NCI-H2196 (cell line): Measurements from ENCODE around the gene RESP18.
"Not testable (repeated sequence)": the region's sequence is repeated elsewhere in the genome, so short reads cannot be mapped to it uniquely, and the experiment has no call there.

ENCODE experiments used
- DNase-seq: peaks from one replicate; lab custom pipeline; 2025; ENCODE audit not compliant: unreplicated experiment; lab: John Stamatoyannopoulos, UW

The RESP18 gene

DNA sequence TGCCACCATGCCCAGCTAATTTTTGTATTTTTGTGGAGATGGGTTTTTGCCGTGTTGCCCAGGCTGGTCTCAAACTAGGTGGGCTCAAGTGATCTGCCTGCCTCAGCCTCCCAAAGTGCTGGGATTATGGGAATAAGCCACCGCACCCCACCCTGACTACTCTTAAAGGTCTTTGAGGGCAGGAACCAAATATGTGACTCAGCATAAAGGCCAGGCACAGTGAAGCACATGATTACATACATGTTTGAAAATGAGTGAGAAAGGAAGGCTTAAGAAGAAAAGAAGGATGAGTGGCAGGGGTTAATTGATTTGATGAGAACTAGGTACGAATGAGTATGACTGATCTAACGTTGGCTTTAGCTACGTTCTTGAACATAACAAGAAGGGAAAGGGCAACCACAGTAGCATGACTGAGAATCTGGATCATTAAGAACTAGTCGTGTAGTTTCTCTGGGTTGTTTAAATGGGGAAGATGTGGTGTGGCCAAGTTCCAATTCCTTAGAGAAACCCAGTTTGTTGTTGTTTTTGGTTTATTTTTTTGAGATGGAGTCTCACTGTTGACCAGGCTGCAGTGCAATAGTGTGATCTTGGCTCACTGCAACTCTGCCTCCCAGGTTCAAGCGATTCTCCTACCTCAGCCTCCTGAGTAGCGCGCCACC lies 6.8 kb downstream of the RESP18 start:
- no peak for DNase-seq

DNA sequence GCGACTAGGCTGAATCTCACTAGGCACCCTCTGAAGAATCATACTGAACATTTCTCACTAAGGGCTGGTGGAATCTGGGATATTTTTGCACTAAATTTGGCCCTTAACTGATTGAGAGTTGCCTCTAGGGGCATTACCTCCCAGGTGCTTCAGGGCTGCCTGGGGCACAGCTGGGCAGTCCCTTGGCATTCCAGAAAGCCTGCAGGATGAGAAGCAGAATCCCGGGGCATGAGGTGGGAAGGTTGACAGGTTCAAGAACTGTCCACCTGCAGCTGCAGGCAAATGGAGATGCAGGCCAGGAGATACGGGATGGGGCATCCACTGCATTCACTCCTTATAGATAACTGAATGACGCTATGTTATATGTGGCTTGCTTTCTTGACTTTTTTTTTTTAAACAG lies 7.4 kb downstream of the RESP18 start:
- no peak for DNase-seq

DNA sequence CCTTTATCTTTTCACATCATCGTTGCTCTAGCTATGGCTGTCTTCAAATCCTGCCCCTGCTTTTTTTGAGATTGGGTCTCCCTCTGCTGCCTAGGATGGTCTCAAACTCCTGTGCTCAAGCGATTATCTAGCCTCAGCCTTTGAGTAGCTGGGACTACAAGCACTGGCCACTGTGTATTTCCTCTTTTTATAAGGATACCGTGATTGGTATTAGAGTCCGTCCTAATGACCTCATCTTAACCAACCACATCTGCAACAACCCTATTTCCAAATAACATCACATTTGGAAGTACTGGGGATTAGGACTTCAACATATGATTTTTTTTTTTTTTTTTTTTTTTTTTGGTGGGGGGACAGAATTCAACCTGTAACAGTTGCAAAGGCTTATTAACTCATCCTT lies 9.1 kb downstream of the RESP18 start:
- no peak for DNase-seq

DNA sequence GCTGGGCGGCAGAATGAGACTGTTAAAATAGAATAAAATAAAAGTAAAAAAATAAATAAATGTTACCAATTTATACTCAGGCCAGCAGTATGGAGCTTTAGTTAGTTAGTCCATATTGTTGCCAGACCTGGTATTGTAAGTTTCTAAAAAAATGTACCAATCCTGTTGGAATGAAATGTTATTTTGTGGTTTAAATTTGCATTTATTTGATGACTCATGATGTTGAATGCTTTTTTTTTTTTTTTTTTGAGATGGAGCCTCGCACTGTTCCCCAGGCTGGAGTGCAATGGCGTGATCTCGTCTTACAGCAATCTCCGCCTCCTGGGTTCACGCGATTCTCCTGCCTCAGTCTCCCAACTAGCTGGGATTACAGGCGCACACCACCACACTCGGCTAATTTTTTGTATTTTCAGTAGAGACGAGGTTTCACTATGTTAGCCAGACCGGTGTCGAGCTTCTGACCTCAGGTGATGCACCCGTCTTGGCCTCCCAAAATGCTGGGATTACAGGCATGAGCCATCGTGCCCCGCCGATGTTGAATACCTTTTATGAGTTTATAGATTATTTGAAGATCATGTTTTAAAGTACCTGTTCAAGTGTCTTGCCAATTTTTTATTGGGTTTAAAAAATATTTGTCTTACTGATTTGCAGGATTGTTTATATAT lies 17.6 kb downstream of the RESP18 start:
- DNase-seq, result no peak

DNA sequence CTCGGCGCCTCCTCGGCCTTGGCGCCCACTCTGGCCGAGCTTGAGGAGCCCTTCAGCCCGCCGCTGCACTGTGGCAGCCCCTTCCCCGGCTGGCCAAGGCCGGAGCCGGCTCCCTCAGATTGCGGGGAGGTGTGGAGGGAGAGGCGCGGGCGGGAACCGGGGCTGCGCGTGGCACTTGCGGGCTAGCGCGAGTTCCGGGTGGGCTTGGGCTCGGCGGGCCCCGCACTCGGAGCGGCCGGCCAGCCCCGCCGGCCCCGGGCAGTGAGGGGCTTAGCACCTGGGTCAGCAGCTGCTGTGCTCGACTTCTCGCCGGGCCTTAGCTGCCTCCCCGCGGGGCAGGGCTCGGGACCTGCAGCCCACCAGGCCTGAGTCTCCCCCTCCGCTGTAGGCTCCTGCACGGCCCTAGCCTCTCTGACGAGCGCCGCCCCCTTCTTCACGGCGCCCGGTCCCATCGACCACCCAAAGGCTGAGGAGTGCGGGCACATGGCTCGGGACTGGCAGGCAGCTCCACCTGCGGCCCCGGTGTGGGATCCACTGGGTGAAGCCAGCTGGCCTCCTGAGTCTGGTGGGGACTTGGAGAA lies 19.8 kb downstream of the RESP18 start:
- not testable (repeated sequence) for DNase-seq

DNA sequence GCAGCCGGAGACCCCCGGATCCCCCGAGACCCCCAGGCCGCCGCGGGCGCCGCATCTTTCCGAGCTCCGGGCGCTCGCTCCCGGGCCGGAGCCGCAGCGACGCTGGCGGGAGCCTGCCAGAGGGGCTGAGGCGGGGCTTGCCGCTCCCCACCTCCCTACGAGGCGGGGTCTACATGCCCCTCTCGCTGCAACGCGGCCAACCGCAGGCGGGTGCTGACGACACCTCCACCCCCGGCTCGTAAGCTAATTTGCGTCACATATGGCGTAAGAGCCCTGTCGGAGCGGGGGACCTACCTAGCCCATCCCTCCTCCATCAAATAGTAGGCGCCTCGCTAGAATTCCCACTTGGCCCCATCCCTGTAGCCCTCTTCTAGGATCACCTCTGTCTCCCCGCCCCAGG lies 23.3 kb downstream of the RESP18 start, which contains the start of gene PTPRN:
TSS of gene PTPRN (minus strand) at position 124 of the 400 bp plus-strand sequence. CDS start at position 55, 69 bp downstream.
- no peak for DNase-seq

DNA sequence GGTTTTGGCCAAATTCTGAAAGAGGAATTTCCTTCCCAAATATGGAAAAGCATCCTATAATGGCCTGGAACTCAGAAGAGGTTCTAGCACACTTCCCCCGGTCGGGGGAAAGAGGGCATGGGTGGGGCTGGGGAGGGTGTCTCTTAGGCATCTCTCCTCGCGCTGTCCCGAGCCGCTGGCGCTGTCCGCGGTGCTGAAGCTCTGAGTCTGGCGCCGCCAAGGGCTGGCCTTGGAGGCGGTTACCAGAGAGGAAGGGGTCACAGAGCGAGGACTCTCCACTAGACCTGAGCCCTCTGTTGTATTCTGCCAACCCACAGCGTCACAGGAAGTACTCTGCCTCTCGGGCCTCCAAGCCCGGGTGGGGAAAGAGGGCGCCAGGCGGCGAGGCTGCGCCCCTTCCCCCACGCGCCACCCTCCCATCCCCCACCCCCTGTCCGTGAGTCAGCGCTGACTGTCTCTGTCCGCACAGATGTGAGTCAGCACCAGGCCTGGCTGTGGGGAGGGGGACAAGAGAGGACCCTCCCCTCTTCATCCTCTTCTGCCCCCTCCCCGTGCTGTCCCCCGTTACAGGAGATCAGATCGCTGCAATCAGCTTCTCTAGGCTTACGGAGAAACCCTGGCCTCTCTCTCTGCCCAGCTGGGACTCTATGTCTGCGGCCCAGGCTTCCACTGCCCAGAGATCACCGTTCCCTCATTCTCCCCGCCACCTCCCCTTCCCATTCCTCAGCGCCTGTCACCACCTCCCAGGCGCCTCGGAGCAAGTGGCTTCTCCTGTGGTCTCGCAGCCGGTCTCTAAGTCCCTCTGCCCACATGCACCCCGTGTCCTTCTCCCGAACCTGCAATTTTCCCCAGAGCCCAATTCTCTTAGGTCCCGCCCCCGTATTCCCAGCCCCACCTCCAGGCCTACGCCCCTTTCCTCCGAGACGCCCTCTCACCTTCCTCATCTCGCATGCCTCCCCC lies 24.1 kb downstream of the RESP18 start:
- DNase-seq, result peak; percentile 40

DNA sequence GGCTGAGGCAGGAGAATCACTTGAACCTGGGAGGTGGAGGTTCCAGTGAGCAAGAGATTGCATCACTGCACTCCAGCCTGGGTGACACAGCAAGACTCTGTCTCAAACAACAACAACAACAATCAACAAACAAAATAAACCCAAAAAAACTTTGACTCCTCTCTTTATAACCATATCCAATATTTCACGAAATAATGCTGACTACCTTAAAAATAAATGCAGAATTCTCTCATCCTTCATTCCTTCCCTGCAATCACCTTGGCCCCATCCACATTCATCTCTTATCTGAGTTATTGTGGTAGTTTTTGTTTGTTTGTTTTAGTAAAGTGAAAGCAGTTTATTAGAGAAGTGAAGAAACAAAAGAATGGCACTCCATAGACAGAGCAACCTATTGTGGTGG lies 26.5 kb downstream of the RESP18 start:
- DNase-seq, result no peak

DNA sequence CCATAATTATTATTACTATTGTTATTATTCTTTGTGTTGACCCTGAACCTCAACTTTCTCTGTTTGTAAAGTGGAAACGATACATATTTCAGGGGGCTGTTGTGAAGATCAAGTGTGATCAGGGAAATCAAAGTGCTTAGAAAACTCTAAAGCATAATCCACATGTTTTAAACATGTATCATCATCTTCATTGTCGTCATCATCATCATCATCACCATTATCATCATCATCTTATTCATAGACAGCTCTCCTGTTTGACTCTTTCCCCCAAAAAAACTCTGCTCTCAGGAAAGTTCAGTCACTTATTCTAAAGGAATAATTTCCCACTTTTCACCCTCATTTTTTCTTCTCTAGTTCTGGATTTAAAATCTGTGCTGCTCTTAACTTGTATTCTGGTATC lies 28.3 kb downstream of the RESP18 start:
- DNase-seq, result no peak

DNA sequence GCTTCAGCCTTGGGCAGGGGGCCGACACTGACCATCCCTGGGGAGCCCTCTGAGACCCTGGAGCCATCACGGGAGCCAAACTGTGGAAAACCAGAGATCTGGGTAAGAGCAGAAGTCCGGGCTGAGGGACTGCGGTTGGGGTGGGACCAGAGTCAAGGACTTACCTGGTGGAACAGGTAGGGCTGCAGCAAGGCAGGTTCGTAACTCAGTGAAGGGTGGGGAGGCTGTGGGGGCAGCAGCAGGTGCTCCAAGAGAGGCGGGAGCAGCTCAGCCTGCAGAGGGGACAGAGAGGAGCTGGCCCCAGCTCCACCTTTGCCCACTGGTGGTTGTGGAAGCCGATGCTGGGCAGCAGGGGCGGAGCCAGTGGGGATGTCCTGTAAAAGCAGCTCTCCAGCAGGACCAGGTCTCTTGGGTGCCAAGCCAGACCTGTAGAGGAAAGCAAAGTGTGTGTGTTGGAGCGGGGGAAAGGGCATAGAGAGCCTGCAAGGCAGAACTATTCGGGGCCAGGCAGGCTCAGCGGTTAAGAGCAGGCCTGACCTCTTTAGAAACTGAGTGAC lies 30.1 kb downstream of the RESP18 start:
- no peak for DNase-seq

DNA sequence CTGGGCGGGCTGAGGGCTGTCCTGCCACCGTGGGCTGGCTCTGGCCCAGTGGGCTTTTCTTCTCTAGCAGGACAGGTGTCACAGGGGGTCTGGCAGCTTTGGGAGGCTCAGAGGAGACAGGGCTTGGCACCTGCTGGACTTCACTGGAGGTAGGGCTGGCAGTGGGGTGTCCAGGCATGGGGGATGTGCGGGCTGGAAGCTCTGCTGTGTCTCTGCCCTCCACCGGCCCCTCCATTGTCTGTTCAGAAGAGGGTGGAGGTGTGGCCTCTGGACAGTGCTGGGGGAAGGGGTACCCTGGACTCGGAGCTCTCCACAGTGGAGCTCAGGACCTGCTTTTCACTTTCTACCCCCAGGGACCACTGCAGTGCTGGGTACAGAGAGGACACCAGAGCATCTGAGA lies 32.5 kb downstream of the RESP18 start:
- DNase-seq, result no peak

DNA sequence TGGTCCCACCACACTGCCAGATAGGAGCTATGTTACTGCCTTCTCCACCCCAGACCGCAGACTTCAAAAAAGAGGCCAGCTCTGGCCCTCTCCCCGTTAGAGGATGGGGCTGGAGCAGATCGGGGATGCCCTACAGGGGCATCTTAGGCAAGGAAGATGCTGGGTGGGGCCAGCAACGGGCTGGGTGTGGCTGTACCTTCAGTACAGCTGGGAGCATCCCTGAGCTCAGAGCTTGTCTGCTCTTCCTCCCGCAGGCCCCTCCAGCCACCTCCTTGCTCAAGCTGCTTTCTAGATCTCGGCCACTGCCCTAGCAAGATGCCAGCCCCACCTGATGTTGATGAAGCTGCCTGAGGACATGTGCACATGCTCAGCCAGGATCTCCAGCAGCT lies 33.2 kb downstream of the RESP18 start:
- DNase-seq, result no peak

DNA sequence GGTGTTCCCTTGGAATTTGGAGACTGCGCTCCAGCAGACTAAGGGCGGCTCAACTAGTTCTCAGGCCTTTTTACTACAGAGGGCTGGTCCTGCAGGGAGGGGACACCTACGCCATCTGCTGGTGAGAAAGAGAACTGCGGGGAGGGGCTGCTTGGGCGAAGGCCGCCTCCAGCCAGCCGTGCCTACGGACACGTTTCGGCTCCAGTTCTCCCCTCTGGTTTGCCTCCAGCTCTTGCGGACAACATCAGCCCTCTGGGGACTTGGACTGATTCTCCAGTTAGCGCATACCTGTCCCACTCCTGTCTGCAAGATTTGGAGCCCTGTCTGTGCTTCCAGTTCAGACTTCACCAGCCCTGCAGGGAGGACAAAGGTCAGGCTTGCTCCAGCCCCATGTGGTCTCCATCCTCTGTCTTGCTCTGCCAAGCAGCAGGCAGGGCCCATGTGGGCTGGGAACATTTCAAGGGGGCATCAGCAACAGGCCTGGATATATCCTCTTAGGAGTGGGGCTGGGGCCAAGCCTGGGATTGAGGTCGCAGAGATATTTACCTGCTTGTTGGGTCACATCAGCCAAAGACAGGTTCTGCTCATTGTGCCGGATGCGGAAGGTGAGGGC lies 33.7 kb downstream of the RESP18 start:
- DNase-seq, result peak; percentile 79

DNA sequence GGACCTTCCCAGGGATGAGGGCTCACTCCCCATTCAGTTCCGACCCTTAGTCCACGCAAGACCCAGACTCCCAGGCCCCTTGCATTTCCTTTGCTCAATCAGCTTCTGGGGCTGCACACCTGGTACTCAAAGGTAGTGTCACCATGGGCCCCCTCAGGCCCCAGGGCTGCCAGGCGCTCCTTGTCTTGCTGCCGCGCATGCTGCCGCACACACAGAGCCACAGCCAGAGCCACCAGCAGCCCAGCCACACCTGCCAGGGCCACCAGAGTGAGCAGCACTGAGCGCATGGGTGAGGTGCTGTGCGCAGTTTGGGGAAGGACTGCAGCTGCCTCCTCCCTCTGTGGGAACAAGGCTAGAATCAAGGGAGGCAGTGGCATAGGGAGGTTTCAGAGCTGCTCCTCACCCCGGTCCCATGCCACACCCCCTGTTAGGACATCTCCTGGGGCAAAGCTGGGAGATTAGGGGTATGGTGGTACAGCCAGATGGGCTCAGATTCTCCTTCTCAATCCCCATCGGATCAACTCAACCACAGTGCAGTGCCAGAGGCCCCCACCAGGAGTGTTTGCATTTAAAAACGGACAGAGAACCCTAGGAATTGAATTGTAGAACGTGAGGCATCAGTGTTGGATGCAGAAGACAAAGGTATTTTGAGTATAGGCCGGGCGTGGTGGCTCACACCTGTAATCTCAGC lies 34.6 kb downstream of the RESP18 start:
- DNase-seq, result no peak

DNA sequence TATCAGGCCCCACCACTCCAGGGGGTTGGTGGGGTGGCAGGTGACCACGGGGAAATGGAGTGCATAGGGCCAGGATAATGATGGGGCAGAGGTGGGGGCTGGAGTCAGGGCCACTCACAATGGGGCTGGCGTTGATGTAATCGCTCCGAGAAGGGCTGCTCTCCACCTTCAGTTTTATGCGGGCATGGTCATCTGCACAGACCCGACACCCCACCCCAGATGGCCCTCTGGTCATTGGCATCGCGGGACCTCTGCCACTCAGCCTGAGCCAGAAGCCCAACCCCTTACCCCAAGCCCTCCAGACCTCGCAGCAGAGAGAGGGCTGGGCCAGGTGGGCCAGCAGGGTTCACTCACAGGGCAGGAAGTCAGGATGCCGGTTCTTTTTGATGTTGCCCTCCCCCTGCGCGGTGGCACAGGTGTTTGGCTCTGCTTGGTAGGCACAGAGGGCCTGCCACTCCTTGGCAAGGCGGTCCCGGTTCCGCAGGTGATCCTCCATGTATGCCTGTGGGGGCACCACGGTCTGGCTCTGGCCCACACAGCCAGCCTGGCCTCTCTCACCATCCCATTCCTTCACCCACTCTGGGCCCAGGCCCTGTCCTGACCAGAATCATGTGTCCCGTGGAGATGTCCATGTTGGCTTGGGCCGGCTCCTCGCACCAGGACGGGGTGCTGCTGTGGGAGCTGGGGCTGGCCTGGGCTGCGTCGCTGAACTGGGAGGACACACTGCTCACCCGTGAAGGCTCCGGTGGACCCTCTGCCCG lies 35.7 kb downstream of the RESP18 start:
- no peak for DNase-seq

DNA sequence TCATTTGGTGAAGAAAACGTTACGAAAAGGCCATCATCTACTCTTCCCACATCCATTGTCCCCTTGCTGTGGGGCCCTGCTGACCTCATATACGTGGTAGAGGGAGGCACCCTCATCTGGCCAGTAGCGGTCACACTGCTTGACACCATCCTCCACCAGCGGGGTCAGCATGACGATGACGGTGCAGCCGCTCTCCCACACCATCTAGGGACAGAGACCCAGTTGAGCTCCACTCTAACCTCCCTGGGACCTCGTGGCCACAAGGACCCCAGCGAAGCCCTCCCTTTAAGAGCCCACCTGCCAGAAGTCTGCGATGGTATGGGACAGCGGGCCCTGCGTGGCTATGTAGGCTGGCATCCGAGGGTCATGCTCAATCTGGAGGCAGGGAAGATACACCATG lies 36.4 kb downstream of the RESP18 start:
- no peak for DNase-seq

DNA sequence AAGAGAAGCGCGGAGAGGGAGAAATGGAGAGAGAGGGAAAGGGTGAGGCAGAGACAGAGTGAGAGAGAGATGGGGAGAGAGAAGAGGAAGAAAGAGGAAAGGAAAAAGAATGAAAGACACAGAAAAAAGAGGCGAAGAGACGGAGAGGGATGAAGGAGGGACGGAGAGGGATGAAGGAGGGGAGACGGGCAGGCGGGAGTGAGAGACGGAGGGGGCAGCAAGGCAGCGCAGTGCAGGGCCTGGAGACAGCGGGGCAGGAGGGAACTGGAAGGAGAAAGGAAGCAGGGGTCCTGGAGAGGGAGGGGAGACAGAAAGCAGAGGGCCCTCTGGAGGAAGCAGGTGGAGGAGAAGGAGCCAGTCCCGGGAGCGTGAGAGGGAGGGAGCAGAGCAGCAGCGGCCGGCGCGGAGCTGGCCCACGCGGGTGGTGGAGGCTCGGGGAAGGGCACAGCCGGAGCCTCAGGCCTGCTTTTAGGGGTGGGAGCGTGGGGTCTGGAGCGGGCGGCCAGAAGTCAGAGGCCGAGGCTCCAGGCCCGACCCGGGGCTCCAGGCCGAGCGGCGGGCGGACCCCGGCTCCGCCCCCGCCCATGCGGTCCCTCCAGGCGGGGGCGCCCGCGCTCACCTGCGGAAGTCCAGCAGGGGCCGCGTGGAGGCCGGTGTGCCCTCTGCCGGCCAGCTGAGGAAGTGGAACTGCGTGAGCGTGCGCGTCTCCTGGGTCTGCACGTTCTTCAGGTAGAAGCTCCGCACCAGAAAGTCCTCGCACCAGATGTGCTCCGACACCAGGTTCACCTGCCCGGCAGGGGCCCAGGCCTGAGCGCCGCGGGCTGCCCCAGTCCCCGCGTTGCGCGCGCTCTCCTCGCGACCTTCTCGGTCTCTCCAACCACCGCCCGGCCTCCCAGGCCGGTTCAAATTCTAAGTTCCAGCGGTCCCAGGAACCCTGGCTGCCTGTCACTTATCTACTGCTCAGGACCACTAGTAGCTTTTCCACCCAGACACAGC lies 37.9 kb downstream of the RESP18 start:
- DNase-seq, result peak; percentile 92

DNA sequence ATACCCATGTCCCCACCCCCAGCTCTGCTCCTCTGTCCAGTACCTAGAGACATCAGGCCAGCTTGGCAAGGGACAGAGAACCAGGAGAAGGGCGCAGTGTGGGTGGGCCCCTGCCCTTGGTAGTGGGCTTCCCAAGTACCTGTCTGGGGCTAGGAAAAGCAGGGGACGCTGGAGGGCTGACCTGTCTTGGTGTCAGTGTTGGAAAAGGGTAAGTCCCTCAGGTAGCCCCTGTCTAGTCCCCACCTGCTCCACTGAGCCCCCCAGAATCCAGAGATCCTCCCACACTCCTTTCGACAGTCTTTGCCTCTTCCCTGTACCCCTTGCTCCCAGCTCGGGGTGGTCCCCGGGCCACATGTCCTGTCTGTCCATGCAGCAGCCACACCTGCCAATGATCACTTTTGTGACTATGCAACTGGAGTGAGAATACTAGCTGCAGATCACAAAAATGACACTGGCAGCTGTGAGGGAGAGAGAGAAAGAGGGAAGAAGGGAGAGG lies 38.8 kb downstream of the RESP18 start:
- no peak for DNase-seq
